HG03558 (cell line): ENCODE measurements around the gene LOXL4.

ENCODE experiments used
- ATAC-seq: cut with Tn5 transposase; IDR thresholded peaks from one replicate; pipeline ENCODE4 v1.9.1; 2021; ENCODE audit warnings: moderate number of reproducible peaks; ENCODE audit not compliant: unreplicated experiment; ENCODE audit errors: extremely low read depth

Gene LOXL4

DNA sequence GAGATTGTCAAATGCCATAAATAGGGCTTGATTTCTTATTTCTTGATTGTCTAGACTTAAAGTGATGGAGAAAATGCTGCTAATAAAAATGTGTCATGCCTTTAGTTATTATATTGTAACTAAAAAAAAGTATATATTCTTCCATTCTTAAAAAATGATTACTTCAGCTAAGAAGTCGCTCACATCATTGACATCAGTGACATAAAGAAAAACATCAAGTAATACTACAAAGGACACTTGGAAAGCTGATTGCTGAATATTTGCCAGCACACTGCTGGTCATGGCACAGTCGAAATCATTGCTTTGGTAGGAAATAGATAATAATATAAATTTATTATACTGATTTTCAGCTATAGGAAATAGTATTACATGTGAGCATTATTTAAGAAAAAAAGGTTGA lies 62.6 kb downstream of the LOXL4 start:
- ATAC-seq, result no peak

DNA sequence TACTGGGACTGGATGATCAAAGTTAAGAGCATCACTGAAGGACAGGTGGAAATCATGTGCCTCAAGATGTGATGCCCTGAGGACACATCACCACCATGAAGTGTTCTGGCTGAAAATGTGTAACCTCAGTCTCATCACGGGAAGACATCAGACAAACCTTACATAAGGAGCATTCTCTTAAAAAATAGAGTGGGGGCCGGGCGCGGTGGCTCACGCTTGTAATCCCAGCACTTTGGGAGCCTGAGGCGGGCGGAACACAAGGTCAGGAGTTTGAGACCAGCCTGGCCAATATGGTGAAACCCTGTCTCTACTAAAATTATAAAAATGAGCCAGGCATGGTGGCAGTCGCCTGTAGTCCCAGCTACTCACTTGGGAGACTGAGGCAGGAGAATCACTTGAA lies 65.6 kb downstream of the LOXL4 start:
- no peak for ATAC-seq

DNA sequence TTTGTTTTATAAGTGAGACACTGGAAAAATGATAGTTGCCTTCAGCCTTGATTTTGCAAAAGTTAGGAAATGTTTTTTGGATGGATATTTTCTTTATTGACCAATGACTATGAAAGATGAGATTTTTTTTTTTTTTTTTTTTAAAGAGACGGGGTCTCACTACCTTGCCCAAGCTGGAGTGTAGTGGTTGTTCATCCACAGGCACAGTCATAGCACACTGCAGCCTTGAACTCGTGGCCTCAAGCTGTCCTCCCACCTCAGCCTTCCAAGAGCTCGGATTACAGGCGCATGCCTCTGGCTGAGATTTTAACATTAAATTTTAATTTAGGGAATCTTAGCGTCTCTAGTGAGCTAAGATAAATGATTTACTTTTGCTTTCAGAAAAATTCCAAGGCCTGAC lies 66.2 kb downstream of the LOXL4 start:
- no peak for ATAC-seq
